Endometrium (tissue), 2 donors: ENCODE data around the gene ZBTB44.
"Not testable (repeated sequence)": the region's sequence is repeated elsewhere in the genome, so short reads cannot be mapped to it uniquely, and the experiment has no call there.

ENCODE experiments used
- FAIRE-seq: peaks from 2 replicates; lab custom pipeline; 2012; peaks lifted over from hg19 to GRCh38; lab: Jason Lieb, UNC
- donor health status: control.
- donor health status: control.

ZBTB44 gene, protein sequence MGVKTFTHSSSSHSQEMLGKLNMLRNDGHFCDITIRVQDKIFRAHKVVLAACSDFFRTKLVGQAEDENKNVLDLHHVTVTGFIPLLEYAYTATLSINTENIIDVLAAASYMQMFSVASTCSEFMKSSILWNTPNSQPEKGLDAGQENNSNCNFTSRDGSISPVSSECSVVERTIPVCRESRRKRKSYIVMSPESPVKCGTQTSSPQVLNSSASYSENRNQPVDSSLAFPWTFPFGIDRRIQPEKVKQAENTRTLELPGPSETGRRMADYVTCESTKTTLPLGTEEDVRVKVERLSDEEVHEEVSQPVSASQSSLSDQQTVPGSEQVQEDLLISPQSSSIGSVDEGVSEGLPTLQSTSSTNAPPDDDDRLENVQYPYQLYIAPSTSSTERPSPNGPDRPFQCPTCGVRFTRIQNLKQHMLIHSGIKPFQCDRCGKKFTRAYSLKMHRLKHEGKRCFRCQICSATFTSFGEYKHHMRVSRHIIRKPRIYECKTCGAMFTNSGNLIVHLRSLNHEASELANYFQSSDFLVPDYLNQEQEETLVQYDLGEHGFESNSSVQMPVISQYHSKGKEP

DNA sequence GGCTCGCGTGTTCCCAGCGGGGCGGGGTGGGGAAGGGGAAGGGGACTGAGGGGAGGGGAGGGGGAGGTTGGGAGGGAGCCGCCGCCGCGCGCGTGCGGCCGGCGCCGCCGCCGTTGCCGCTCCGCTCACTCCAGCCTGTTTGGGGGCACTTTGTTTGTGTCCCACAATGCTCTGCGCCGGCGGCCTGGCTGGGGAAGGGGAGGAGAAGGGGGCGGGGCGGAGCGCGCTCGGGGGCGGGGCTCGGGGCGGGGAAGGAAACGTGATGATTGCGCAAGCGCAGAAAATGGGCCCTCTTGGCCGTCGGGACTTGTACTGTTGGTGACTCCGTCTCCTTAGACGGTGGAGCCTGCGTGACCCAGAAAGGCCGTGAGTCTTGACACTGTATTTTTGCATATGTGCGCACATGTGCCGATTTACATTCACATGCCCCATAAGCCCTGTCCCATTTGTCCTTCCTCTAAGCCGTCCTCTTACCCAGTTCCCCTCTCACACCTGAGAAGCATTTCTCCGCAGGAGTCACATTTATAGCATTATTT, at the start of gene ZBTB44:
Gene ZBTB44 (minus strand): TSS at position 168 of the 536 bp plus-strand sequence. CDS start 53,044 bp downstream, outside the sequence.
- no peak for FAIRE-seq

DNA sequence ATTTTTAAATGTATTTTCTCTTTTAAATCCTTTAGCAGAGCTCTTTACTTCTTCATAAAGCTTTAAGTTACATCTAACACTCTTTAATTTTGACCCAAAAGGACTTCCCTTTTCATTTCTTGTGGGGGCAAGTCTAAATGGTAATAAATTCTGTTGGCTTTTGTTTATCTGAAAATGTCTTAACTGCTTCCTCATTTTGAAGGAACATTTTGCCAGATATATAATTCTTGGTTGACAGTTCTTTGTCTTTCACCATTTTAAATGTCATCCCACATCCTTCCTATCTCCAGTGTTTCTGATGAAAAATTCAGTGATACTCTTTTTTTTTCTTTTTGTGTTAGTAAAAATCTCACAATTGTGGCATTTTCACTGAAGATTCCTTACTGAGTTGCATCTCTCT, 44.7 kb upstream of the ZBTB44 start:
- FAIRE-seq = no peak

DNA sequence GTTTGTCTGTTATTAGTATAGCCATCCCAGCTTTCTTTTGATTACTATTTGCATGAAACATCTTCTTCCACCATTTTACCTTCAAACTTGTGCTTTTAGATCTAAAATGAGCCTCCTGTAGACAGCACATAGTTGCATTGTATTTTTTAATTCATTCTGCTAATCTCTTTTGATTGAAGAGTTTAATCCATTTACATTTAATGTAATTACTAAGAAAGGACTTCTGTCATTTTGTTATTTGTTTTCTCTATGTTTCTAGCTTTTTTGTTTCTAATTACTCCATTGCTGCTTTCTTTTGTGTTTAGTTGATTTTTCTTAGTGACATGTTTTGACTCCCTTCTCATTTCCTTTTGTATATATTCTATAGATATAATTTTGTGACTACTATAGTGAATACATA, 43.7 kb upstream of the ZBTB44 start:
- FAIRE-seq = no peak

DNA sequence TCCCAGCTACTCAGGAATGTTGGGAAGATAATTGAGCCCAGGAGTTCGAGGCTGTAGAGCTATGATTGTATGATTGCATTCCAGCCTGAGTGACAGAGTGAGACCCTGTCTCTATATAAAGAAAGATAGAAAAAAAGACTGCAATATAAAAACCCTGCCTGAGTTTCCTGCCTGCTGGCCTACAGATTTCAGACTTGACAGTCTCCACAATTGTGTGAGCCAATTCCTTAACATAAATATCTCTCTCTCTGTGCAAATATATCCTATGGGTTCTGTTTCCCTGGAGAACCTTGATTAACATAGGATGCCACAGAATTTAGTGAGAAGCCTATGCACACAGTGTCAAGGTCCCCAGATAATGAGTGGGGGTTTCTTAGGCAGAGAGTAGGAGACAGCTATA, 32.5 kb upstream of the ZBTB44 start:
- FAIRE-seq = no peak

DNA sequence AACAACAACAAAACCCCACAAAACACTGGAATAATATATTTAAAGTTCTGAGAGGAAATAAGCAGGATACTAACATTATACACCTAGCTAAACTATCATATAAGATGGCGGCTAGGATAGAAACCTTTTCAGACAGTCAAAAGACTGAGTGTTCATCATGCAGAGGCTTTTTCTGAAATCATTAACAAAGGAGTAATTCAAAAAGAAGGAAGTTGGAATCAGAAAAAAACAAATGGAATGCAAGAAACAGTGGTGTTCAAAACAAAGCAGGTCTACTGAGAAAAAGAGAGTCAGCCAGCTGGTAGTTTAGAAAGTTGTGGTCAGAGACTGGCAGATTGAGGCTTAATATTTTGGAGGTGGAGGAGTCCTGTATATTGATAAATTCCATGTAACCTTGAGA, 30.1 kb upstream of the ZBTB44 start:
- no peak for FAIRE-seq

DNA sequence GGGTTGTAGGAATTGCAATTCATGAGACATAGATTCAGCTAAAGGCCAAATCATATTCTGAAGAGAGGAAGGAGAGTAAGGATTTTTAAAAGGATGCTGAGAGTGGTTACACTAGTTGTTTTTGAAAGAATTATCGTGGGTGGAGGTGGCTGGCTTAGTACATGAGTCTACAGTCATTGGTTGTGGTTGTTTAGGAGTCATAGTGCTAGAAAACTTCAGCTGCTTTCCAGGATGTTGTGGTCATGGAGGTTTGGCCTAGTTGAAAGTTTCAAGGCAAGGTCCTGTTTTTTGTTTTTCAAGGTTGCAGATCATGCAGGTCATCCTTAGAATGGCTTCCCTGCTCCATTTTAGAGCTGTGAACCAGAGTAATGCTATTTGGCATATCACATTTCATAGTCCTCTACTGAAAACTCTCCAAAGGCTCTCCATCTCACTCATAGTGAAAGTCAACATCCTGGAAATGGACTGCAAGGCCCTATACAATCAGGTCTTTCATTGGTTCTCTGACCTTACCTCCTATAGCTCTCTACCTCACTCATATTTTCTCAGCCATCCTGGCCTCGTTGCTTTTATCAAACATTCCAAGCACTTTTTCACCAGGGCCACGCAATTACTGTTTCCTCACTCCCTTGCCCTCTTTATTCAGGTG, 26.1 kb upstream of the ZBTB44 start:
- FAIRE-seq = no peak

DNA sequence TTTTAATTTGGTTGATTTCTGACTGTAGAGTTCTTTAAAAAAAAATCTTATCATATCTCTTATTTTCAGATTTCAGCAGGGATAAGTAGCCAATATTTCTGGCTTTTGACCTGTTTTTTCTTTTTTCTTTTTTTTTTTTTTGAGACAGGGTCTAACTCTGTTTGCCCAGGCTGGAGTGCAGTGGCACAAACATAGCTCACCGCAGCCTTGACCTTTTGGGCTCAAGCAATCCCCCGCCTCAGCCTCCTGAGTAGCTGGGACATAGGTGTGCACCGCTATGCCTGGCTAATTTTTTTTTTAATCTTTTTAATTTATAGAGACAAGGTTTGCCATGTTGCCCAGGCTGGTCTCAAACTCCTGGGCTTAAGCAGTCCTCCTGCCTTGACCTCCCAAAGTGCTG, 23.9 kb upstream of the ZBTB44 start:
- no peak for FAIRE-seq

DNA sequence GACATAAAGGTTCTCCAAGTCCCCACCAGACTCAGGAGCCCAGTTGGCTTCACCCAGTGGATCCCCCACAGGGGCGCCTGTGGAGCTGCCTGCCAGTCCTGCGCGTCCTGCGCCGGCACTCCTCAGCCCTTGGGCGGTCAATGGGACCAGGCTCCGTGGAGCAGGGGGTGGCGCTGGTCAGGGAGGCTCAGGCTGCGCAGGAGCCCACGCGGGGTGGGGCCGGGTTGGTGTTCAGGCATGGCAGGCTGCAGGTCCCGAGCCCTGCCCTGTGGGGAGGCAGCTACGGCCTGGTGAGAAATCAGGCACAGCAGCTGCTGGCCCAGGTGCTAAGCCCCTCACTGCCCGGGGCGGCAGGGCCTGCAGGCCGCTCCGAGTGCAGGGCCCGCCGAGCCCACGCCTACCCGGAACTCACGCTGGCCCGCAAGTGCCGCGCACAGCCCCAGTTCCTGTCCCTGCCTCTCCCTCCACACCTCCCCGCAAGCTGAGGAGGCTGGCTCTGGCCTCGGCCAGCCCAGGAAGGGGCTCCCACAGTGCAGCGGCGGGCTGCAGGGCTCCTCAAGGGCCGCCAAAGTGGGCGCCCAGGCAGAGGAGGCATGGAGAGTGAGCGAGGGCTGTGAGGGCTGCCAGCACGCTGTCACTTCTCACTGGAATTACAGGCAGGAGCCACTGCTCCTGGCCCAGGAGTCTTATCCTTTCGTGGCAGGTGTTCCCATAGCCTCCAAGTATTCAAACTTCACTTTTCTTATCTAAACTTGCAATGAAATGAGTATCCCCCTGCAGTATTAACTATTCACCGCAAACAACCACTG, 22.8 kb upstream of the ZBTB44 start:
- no peak for FAIRE-seq

DNA sequence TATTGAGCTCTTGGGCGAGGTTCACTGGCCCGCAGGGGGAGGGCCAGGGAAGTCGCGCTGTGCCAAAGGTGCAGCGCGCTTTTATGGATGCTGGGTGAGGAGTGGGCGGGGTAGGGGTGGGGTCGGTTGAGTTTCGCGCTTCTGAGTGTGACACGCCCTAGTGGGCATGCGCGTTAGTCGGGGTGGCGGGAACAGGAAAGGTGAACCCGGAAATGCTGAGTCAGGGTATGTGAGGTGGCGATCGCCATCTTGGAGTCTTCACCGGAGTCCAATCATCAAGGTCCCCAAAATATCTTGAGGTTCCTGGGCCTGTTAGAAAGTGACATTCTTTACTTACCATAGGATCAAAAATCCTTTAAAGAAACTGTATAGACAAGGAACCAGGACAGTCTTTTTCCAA, 16.7 kb upstream of the ZBTB44 start:
- not testable (repeated sequence) for FAIRE-seq

DNA sequence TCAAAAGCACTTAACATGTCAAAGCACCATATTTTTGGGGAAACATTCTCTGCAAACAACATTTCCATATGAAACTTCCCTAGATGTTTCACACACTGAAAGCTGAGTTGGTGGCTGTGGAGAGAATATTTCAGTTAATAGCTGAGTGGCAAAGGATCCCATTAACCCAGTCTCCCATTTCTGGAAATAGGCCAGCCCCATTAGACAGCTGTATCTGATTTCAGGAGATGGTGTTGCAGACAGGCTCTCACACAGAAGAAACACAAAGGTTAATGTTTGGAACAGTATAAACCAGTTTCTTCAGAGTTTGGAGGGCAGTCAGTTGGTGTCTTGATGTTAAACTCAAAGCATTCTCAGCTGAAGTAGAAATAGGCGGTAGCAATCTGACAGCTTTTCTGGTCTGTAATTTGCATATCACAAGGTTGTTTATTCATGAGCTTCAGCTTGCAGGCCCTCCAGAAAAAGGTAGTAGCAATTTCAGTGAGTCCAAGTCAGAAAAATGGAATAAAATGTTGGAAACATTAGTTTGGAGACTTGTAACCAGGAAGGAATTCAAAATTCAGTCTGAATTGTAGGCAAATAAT, 15.5 kb upstream of the ZBTB44 start:
- no peak for FAIRE-seq

DNA sequence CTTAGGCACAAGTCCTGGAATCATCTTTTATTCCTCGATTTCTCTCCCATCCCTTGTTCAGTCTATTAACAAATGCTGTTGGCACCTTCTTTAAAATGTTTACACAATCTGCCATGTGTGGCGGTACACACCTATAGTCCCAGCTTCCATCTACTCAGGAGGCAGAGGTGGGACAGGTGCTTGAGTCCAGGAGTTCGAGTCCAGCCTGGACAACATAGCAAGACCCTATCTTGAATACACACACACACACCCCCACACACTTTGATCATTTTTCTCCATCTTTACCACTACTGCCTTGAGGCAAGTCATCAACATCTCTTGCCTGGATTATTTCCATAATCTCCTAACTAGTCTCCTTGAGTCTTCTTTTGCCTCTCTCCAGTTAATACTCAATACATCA, 13.7 kb upstream of the ZBTB44 start:
- FAIRE-seq = no peak

DNA sequence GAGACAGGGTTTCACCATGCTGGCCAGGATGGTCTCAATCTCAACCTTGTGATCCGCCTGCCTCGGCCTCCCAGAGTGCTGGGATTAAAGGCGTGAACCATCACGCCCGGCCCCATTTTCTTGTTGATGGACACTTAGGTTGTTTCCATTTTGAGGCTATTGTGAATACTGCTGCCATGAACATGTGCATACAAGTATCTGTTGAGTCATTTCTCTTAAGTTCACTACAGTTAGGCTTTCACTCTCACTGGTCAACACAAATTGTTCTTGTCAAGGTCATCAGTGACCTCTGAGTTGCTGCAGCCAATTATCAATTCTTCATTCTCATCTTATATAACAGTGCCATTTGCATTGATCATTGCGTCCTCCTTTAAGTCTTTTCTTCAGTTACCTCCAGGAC, 13.0 kb upstream of the ZBTB44 start:
- FAIRE-seq = no peak

DNA sequence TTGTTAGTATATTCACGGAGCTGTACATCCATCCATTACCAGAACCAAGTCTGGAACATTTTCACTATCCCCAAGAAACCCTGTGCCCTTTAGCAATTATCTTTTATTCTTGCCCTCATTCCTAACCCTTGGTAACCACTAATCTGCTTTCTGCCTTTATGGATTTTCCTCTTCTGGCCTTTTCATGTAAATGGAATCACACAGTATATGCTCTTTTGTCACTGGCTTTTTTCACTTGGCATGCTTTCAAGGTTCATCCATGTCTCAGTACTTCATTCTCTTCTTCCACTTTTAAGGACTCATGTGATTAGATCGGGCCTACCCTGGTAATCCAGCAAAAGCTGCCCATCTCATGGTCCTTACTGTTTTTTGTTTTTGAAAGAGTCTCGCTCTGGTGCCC, 11.0 kb upstream of the ZBTB44 start:
- no peak for FAIRE-seq

DNA sequence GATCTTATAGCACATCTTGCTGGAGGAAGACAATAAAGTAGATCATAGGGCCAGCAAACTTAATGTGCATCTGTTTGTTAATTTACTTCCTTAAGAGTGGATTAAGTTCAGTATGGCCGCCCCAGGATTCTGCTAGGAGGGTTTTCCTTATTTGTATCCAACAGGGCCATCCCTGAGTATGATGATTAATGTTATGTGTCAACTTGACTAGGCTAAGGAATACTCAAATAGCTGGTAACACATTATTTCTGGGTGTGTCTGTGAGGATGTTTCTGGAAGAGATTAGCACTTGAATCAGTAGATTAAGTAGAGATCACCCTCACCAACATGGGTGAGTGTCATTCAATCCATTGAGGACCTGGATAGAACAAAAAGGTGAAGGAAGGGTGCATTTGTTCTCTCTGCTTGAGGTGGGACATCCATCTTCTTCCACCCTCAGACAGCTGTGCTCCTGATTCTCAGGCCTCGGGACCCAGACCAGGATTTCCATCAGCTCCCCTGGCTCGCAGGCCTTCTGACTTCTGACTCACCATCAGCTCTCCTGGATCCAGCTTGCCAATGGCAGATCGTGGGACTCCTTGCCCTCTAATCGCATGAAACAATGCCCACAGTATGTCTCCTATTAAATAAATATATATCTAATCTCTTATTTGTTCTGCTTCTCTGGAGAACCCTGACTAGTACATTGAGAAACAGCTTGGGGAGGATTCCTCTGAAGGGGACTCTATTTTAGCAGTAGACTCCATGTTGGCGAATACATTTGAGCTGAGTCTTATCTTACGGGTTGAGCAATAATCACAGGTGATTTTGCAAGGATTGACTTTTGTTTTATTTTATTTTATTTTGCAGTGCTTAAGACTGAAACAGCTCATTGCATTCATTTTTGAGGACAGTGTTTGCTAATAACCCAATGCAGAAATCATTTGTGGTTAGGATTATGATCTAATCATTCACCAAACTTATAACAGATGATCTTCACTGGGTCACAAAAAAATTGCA, 9.0 kb upstream of the ZBTB44 start:
- FAIRE-seq = no peak

DNA sequence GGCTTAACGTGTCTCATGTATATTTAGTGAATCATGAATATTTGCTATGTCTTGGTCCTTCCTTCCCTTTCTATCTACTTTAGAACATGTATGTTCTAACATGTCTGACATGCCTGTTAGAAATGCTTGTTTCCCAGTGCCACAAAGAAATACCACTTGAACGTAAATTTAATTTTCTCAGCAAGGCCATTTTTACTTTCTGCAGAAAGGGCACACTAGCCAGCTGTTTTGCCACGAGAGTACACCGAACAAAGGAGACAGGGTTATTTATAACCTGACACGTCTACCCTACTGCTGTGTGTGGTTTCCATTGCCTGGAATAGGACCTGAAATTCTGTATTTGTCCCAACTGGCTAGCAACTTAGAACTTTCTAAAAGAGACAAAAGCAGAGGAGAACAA, 7.4 kb upstream of the ZBTB44 start:
- no peak for FAIRE-seq

DNA sequence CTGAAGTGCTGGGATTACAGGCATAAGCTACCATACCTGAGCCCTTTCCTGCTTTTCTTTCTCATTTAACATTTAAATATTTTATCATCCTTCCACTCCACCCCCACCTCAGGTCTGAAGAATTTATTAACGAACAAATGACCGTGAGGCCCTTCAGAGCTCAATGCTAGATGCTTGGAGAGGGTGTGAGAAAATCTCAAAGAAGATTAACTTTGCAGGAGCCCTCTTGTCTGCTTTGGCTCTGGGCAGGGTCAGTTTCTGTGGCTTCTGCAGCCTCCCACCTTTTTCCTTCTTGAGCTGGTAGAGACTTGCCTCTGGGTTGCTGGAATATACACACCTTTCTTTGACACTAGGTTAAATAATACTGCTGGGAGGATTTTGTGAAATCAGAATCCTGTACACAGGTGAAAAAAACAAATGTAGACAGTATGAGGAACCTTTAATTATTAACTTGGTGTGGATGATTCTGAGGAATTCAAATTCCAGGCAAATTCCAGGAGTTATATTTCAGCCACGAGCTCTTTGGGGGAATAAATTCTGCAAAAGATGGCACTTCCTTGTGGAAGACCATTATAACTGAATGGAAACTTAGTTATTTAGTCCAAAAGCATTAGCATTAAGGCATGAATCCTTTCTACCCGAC, 3.4 kb upstream of the ZBTB44 start:
- no peak for FAIRE-seq

DNA sequence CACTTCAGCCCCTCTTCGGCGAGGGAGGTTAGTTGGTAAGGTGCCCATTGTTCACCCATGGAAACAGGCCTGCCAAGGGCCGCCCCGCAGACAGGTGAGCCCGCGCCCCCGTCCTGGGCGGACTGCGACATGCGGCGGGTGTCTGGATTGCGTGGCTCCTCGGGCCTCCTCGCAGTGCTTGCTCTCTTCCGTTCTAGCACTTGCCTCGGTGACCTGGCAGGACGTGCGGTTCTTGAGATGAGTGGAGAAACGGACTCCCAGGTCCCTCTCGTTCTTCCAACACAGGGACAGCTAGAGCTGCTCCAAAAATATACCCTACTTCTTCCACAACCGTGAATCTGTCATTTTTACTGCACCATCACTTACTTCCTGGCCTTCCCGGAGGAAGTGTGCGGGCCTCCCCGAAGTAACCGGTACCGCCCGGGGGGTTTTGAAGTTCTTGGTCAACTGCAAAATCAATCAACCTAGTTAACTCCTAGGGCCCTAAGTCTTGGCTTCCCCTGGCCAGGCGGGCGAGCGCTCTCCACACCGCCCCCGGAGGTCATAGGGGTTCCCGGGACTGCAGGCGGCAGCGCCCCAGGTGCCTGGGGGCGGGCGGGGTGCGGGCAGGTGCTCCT, 745 bp upstream of the ZBTB44 start:
- FAIRE-seq = no peak

DNA sequence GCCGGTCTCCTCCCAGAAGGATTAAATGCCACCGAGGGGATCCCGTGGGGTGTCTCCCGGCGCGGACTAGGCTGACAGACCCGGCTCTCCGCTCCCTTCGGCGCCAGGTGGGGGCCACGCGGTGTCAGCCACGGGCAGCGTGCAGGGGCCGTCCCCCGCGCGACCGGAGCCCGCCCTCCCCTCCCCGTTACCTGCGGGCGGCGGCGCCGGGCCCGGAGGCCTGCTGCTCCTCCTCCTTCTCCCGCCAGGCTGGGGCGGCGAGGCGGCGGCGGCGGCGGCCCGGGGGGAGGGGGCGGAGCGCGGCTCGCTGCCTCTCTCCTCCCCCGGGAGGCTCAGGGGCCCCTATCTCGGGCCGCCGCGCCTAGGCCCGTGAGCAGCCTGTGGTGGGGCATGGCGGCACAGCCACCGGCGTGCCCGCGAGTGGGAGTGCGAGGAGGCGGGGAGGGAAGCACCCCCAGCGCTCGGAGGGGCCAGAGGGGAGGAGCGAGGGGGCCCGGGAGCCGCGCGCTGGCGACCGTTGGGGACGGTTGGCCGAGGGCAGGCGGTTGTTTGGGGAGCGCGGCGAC, 450 bp downstream of the ZBTB44 start:
- no peak for FAIRE-seq
